GM12865 (cell line): ENCODE measurements around the gene KCNIP4.

Experiments
- DNase-seq: peaks from one replicate; pipeline ENCODE4 v3.0.0; 2010; ENCODE audit warnings: low read depth
- H3K4me3 ChIP-seq: 2 replicates; pipeline ENCODE4 v1.5.1; 2011; ENCODE audit warnings: mild to moderate bottlenecking, low read depth, low read length, control low read depth
- TF ChIP-seq, protein P1 (sequence below): IDR thresholded peaks from 2 replicates; pipeline ENCODE4 v1.5.1; 2011; ENCODE audit warnings: low read length, control low read depth, low read depth, inconsistent platforms; ENCODE audit not compliant: insufficient read depth; ENCODE audit errors: missing control alignments

The KCNIP4 gene

DNA sequence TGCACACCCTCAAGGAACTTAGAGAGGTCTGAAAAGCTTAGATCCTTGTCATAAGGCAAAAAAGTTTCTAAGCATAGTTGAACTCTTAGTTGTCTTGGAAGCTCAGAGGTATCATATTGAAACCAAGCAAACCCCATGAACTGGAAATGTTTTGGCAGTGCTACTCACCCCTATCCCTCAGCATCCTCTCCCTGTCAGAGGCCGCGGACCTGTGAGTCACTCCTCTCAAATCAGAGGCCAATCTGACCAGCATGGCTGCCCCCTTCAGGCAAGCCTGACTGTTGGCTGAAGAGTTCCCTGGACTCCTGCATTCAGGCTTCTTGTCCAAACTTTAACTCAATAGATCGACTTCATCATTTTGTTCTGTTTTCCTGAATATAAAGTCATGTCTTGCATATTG, 69.4 kb downstream of the KCNIP4 start:
- TF ChIP-seq, protein P1, sequence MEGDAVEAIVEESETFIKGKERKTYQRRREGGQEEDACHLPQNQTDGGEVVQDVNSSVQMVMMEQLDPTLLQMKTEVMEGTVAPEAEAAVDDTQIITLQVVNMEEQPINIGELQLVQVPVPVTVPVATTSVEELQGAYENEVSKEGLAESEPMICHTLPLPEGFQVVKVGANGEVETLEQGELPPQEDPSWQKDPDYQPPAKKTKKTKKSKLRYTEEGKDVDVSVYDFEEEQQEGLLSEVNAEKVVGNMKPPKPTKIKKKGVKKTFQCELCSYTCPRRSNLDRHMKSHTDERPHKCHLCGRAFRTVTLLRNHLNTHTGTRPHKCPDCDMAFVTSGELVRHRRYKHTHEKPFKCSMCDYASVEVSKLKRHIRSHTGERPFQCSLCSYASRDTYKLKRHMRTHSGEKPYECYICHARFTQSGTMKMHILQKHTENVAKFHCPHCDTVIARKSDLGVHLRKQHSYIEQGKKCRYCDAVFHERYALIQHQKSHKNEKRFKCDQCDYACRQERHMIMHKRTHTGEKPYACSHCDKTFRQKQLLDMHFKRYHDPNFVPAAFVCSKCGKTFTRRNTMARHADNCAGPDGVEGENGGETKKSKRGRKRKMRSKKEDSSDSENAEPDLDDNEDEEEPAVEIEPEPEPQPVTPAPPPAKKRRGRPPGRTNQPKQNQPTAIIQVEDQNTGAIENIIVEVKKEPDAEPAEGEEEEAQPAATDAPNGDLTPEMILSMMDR: no peak
- DNase-seq: peak; percentile 4
- no peak overlapping the region for H3K4me3 ChIP-seq

DNA sequence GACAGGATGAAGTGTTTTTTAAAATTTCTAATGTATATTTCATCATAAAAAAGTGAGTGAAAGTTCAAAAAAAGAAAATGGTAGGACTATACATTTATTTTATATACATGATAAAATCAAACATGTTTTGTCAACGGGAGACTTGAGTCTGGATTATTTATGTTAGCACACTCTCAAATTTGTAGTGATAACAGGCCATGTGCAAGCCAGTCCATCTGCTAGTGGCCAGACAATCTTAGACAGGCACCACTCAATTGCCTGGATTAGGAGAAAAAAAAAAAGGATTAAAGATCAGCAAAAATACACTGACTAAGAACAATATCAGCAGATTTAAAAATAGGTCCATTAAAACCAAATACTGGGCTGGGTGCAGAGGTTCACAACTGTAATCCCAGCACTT, 71.9 kb downstream of the KCNIP4 start:
- DNase-seq: no peak
- no peak overlapping the region for H3K4me3 ChIP-seq
- TF ChIP-seq, protein P1: no peak

DNA sequence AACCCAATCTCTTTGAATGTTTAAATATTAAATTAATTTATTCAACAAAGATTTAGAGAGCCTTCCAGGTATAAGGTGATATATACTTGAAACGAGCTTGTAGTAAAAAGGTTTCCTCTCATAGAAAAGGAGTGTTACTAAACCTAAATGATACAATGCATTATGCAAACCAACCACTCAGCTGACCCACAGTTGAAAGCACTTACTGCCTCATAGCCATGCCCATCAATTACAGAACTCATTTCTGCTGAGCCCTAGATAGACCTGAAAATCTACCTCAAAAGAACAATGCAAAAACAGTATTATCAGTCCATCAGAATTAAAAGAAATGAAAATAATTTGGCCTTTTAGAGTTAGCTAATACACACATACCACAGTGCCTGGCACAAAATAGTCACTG, 75.4 kb downstream of the KCNIP4 start:
- H3K4me3 ChIP-seq: no peak overlapping the region
- TF ChIP-seq, protein P1: no peak
- DNase-seq: no peak

DNA sequence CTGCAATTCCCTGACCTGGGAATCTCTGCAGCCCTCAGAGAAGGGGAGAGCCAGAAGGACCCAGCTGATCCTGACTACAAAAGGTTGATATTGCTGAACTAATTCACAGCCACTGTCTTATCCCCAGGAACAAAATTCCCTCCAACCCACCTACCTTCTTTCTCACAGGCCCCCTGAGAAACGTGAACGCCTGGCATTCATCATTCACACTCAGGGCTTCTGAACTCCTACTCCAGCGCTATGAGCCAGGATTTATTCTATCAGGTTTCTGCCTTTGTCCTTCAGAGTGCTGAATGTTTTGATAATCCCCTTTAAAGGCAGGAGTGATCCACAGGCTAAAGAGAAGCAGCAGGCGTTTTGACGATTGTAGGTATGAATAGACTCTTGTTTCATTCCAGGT, 76.5 kb downstream of the KCNIP4 start:
- TF ChIP-seq, protein P1: no peak
- DNase-seq: no peak
- H3K4me3 ChIP-seq: no peak overlapping the region

DNA sequence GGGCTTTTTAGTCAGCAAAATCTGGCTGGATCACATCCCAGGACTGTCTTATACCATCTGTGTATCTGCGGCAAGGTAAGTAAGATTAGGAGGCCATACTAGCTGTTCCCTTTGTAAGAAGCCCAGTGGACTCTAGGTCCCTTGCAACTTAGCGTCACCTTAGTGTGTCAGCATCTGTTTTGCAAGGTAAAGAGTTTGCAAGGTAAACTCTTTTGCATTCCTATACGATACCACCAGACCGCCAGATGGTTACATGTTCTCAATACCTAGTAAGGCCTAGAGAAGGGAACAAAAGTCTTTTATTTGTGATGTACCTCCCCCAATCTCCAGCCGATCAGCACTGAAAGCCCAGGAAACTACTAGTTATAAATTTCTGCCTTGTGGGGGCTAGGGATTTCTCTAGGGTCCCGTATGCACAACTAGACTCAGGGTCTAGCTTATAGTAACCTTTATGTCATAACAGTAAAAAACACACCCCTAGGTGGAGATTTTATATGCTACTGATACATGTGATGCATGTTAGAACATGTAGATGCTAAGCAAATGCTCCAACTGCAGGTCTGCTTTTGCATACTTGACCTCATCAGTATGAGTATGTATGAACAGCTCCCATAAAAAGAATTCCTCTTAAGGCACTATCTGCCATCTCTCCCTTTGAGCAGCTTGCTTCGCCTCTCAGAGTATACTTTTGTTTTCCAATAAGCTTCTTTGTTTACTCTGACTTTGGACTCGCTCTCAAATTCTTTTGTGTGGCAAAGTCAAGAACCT, 78.4 kb downstream of the KCNIP4 start:
- no peak overlapping the region for H3K4me3 ChIP-seq
- TF ChIP-seq, protein P1: no peak
- DNase-seq: no peak

DNA sequence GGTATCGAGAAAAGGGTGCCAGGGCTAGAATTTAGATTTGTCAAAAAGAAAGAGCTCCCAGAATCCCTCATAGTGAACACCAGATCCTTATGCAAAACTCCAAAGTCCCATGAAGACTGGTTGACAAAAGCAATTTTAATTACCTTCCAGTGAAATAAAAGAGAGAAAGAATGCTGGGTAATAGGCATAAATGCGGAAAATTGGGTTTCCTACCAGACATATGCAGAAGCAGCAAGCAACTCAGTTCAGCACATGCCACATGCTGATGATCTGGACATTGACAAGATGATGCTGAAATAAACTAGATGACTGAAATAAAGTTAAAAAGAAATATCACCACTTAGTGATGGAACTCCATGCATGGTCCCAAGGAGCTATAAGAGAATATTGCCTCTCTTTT, 83.9 kb downstream of the KCNIP4 start:
- TF ChIP-seq, protein P1: no peak
- no peak overlapping the region for H3K4me3 ChIP-seq
- DNase-seq: no peak

DNA sequence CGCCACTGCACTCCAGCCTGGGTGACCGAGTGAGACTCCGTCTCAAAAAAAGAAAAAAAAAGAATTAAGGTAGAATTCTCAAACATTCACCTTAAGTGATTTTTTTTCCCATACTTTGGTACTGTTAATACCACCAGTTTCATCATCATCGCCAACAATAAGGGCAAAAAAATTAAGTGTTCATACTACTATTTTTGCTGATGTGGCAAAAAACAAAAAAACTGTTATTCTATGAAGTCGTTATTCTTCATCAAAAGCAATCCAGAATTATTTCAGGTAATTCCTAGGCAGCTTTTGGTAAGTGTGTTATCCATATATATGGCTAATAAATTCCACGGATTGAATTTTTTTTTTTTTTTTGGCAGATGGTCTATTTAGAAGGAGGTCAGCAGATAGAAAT, 85.7 kb downstream of the KCNIP4 start:
- H3K4me3 ChIP-seq: no peak overlapping the region
- TF ChIP-seq, protein P1: no peak
- DNase-seq: no peak
